Breast epithelium (tissue), 3 donors: ENCODE data around the gene CADM2.

Experiments used
- POLR2A ChIP-seq: fragments of 450-650 bp; IDR thresholded peaks from one replicate; pipeline ENCODE4 v1.6.1; 2016; ENCODE audit warnings: antibody characterized with exemption, mild to moderate bottlenecking, moderate library complexity
- POLR2AphosphoS5 ChIP-seq, 3 donors: sonication (generic); formaldehyde crosslinking; IDR thresholded peaks; one replicate each; pipeline ENCODE4 v1.6.1; 2017; ENCODE audit warnings: antibody characterized with exemption in 3 of 3
- TF ChIP-seq, protein P1 (sequence below), 3 donors: fragments of 450-650 bp; IDR thresholded peaks; one replicate each; pipeline ENCODE4 v1.5.1; 2016 to 2017; ENCODE audit warnings: antibody characterized with exemption in 3 of 3, mild to moderate bottlenecking in 3 of 3, moderate library complexity in 3 of 3

DNA sequence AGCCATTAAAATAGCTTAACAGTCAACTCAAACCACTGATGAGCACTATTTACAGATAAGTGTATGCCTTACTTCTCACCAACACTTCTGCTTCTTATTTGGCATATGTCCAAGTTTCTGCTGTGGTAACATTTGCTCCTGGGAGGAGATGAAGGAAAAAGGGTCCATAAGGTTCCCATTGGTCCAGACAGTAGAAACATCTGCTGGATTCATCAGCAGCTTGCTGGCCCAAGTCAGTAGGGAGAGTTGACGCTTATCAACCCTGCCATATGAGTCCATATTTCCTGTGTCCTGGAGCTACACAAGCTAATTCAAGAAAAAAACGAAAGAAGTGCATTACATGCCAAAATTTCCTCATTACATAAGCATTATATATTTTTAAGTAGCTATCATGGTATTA lies 824.5 kb downstream of the CADM2 start:
- TF ChIP-seq POLR2AphosphoS5 (IDR thresholded peaks at IDR 0.05) (no peak), POLR2A (no peak)
- TF ChIP-seq, protein P1, sequence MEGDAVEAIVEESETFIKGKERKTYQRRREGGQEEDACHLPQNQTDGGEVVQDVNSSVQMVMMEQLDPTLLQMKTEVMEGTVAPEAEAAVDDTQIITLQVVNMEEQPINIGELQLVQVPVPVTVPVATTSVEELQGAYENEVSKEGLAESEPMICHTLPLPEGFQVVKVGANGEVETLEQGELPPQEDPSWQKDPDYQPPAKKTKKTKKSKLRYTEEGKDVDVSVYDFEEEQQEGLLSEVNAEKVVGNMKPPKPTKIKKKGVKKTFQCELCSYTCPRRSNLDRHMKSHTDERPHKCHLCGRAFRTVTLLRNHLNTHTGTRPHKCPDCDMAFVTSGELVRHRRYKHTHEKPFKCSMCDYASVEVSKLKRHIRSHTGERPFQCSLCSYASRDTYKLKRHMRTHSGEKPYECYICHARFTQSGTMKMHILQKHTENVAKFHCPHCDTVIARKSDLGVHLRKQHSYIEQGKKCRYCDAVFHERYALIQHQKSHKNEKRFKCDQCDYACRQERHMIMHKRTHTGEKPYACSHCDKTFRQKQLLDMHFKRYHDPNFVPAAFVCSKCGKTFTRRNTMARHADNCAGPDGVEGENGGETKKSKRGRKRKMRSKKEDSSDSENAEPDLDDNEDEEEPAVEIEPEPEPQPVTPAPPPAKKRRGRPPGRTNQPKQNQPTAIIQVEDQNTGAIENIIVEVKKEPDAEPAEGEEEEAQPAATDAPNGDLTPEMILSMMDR (IDR thresholded peaks at IDR 0.05): no peak
